ENCODE results near the gene FRZB. TPM values are rescaled to one million over a fixed set of nuclear protein-coding genes. Genes with fewer than 3 reads are reported as not detected.

FRZB gene
- total RNA-seq, 1 donor from 2014 or later: 69.0 TPM

- Histone ChIP-seq H3K4me2 (no peak overlapping the region), H3K27me3 (no peaks in the 10 kb centered on the region), H3K4me1 (no peaks in the 10 kb centered on the region), H3K36me3 (no peaks in the 10 kb centered on the region), H4K20me1 (ENCODE audit: low read depth) (no peaks in the 10 kb centered on the region), H3K4me3 (no peak overlapping the region), H3K79me2 (ENCODE audit: low read depth) (no peaks in the 10 kb centered on the region), H3F3A (ENCODE audit: low read depth) (no peaks in the 10 kb centered on the region), H2AFZ (replicated peaks) (no peak overlapping the region), H3K9me3 (ENCODE audit: low read depth) (no peaks in the 10 kb centered on the region), H3K27ac (no peak overlapping the region), H3K9ac (no peak overlapping the region)
- H3K4me3 Mint-ChIP-seq: no peak overlapping the region
- H3K27me3 Mint-ChIP-seq (ENCODE audit: insufficient read depth, low read depth): peaks cover 2% of the 10 kb centered on the region
- no peaks in the 10 kb centered on the region for H3K9me3 Mint-ChIP-seq
- no peaks in the 10 kb centered on the region for H3K4me1 Mint-ChIP-seq
- H3K36me3 Mint-ChIP-seq: peaks cover 2% of the 10 kb centered on the region
- no peak overlapping the region for H3K27ac Mint-ChIP-seq
- DNase-seq (ENCODE audit: low spot score): no peak
- no peak for TF ChIP-seq CTCF (IDR thresholded peaks at IDR 0.05)
- no peak for TF ChIP-seq EZH2 (IDR thresholded peaks at IDR 0.05)
- no peak for TF ChIP-seq EZH2phosphoT487 (IDR thresholded peaks at IDR 0.05)
Measured at GRCh38 chr2:182898718-182899117, 32.3 kb upstream of the FRZB start.

- Mint-ChIP-seq H3K27me3 (ENCODE audit: insufficient read depth, low read depth) (peaks cover 2% of the 10 kb centered on the region), H3K4me1 (peaks cover under 1% of the 10 kb centered on the region), H3K27ac (no peak overlapping the region), H3K9me3 (no peaks in the 10 kb centered on the region), H3K4me3 (no peak overlapping the region), H3K36me3 (peaks cover 2% of the 10 kb centered on the region)
- Histone ChIP-seq H3K9me3 (ENCODE audit: low read depth) (no peaks in the 10 kb centered on the region), H3K79me2 (ENCODE audit: low read depth) (no peaks in the 10 kb centered on the region), H3K27me3 (no peaks in the 10 kb centered on the region), H3K4me3 (no peak overlapping the region), H3K9ac (no peak overlapping the region), H3K4me1 (no peaks in the 10 kb centered on the region), H4K20me1 (ENCODE audit: low read depth) (no peaks in the 10 kb centered on the region), H3F3A (ENCODE audit: low read depth) (no peaks in the 10 kb centered on the region), H3K4me2 (no peak overlapping the region), H2AFZ (replicated peaks) (no peak overlapping the region), H3K27ac (no peak overlapping the region), H3K36me3 (no peaks in the 10 kb centered on the region)
- no peak for TF ChIP-seq EZH2 (IDR thresholded peaks at IDR 0.05)
- no peak for TF ChIP-seq CTCF (IDR thresholded peaks at IDR 0.05)
- TF ChIP-seq EZH2phosphoT487 (IDR thresholded peaks at IDR 0.05): no peak
- DNase-seq (ENCODE audit: low spot score): no peak
Measured at GRCh38 chr2:182897137-182897536, 30.7 kb upstream of the FRZB start.

- H3K27ac Mint-ChIP-seq: no peak overlapping the region
- no peak for DNase-seq (ENCODE audit: low spot score)
- H3K4me1 Mint-ChIP-seq: peaks cover 11% of the 10 kb centered on the region
- Histone ChIP-seq H3K9ac (no peak overlapping the region), H3K4me3 (no peak overlapping the region), H3K4me2 (no peak overlapping the region), H3K79me2 (ENCODE audit: low read depth) (no peaks in the 10 kb centered on the region), H2AFZ (replicated peaks) (no peak overlapping the region), H3K36me3 (no peaks in the 10 kb centered on the region), H4K20me1 (ENCODE audit: low read depth) (no peaks in the 10 kb centered on the region), H3K9me3 (ENCODE audit: low read depth) (no peaks in the 10 kb centered on the region), H3F3A (ENCODE audit: low read depth) (no peaks in the 10 kb centered on the region), H3K27me3 (no peaks in the 10 kb centered on the region), H3K27ac (no peak overlapping the region), H3K4me1 (no peaks in the 10 kb centered on the region)
- H3K36me3 Mint-ChIP-seq: peaks cover 2% of the 10 kb centered on the region
- peaks cover 2% of the 10 kb centered on the region for H3K27me3 Mint-ChIP-seq (ENCODE audit: insufficient read depth, low read depth)
- no peak overlapping the region for H3K4me3 Mint-ChIP-seq
- no peaks in the 10 kb centered on the region for H3K9me3 Mint-ChIP-seq
- no peak for TF ChIP-seq EZH2phosphoT487 (IDR thresholded peaks at IDR 0.05)
- TF ChIP-seq EZH2 (IDR thresholded peaks at IDR 0.05): no peak
- no peak for TF ChIP-seq CTCF (IDR thresholded peaks at IDR 0.05)
Measured at GRCh38 chr2:182895798-182896197, 29.4 kb upstream of the FRZB start.
